Loucy (cell line): ENCODE data around the gene PRTFDC1.

ENCODE experiments used
- H2AFZ ChIP-seq: fragments of 200-600 bp; sonication (generic); 2 replicates; pipeline ENCODE4 v1.6.0; 2016; ENCODE audit warnings: antibody characterized with exemption, mild to moderate bottlenecking, low read length, moderate library complexity
- H3F3A ChIP-seq: fragments of 200-600 bp; 2 replicates; pipeline ENCODE4 v1.6.0; 2016; ENCODE audit warnings: antibody characterized with exemption, low read depth, mild to moderate bottlenecking
- H3K27me3 ChIP-seq: fragments of 200-600 bp; sonication (generic); 2 replicates; pipeline ENCODE4 v1.6.1; 2014; ENCODE audit warnings: low read length, mild to moderate bottlenecking; ENCODE audit not compliant: insufficient read depth, poor library complexity, severe bottlenecking
- H3K36me3 ChIP-seq: fragments of 200-600 bp; sonication (generic); 2 replicates; pipeline ENCODE4 v1.6.1; 2016; ENCODE audit warnings: low read length; ENCODE audit not compliant: insufficient read depth
- H3K4me1 ChIP-seq: fragments of 200-600 bp; sonication (generic); 2 replicates; pipeline ENCODE4 v1.5.1; 2014; ENCODE audit warnings: low read length, mild to moderate bottlenecking; ENCODE audit not compliant: insufficient read depth, poor library complexity, severe bottlenecking
- H3K4me2 ChIP-seq: fragments of 200-600 bp; sonication (generic); 2 replicates; pipeline ENCODE4 v1.6.0; 2014; ENCODE audit warnings: antibody characterized with exemption, low read length, low read depth, mild to moderate bottlenecking; ENCODE audit not compliant: poor library complexity, severe bottlenecking
- H3K4me3 ChIP-seq: fragments of 200-600 bp; sonication (generic); 2 replicates; pipeline ENCODE4 v1.5.1; 2014; ENCODE audit warnings: low read length, mild to moderate bottlenecking, mixed read lengths; ENCODE audit not compliant: poor library complexity, severe bottlenecking
- H3K79me2 ChIP-seq: fragments of 200-600 bp; sonication (generic); 2 replicates; pipeline ENCODE4 v1.6.1; 2014; ENCODE audit warnings: low read length; ENCODE audit not compliant: insufficient read depth
- H3K9ac ChIP-seq: fragments of 200-600 bp; sonication (generic); 2 replicates; pipeline ENCODE4 v1.6.0; 2014; ENCODE audit warnings: mild to moderate bottlenecking, low read depth, low read length, moderate library complexity; ENCODE audit not compliant: poor library complexity, severe bottlenecking
- H3K9me2 ChIP-seq: fragments of 200-600 bp; sonication (generic); replicated peaks from 2 replicates; pipeline ENCODE4 v1.6.1; 2016; ENCODE audit warnings: low read depth, low read length, mixed read lengths
- H3K9me3 ChIP-seq: fragments of 200-600 bp; sonication (generic); 2 replicates; pipeline ENCODE4 v1.6.1; 2014; ENCODE audit warnings: mild to moderate bottlenecking, antibody characterized with exemption, low read length, low read depth; ENCODE audit not compliant: insufficient read depth
- H4K20me1 ChIP-seq: fragments of 200-600 bp; sonication (generic); 2 replicates; pipeline ENCODE4 v1.6.0; 2014; ENCODE audit warnings: antibody characterized with exemption, low read length, mild to moderate bottlenecking; ENCODE audit not compliant: insufficient read depth, poor library complexity, severe bottlenecking
- CTCF ChIP-seq: fragments of 200-600 bp; sonication (generic); conservative IDR thresholded peaks from 2 replicates; pipeline ENCODE4 v1.5.1; 2014; ENCODE audit warnings: mild to moderate bottlenecking, antibody characterized with exemption, low read length
- EZH2phosphoT487 ChIP-seq: fragments of 200-600 bp; IDR thresholded peaks from 2 replicates; pipeline ENCODE4 v1.6.1; 2018; ENCODE audit warnings: antibody characterized with exemption, mild to moderate bottlenecking, moderate library complexity, borderline replicate concordance

The PRTFDC1 gene

GRCh38 chr10:24826009-24826408, 126.4 kb downstream of the PRTFDC1 start:
- H3K9me2 ChIP-seq: no peaks in the 10 kb centered on the region
- H2AFZ ChIP-seq: no peak overlapping the region
- H3K4me1 ChIP-seq: no peaks in the 10 kb centered on the region
- H4K20me1 ChIP-seq: no peaks in the 10 kb centered on the region
- no peak overlapping the region for H3K9ac ChIP-seq
- no peaks in the 10 kb centered on the region for H3K36me3 ChIP-seq
- no peaks in the 10 kb centered on the region for H3K79me2 ChIP-seq
- TF ChIP-seq CTCF: no peak
- no peak for TF ChIP-seq EZH2phosphoT487
- no peak overlapping the region for H3K4me3 ChIP-seq
- H3K4me2 ChIP-seq: no peak overlapping the region
- no peaks in the 10 kb centered on the region for H3K9me3 ChIP-seq
- no peaks in the 10 kb centered on the region for H3K27me3 ChIP-seq
- H3F3A ChIP-seq: no peaks in the 10 kb centered on the region

GRCh38 chr10:24825551-24825950, 126.9 kb downstream of the PRTFDC1 start:
- TF ChIP-seq CTCF: no peak
- TF ChIP-seq EZH2phosphoT487: no peak
- no peak overlapping the region for H3K4me3 ChIP-seq
- H3K9me3 ChIP-seq: no peaks in the 10 kb centered on the region
- no peak overlapping the region for H3K4me2 ChIP-seq
- H3K27me3 ChIP-seq: no peaks in the 10 kb centered on the region
- no peak overlapping the region for H3K9ac ChIP-seq
- H3K36me3 ChIP-seq: no peaks in the 10 kb centered on the region
- H2AFZ ChIP-seq: no peak overlapping the region
- H3K4me1 ChIP-seq: no peaks in the 10 kb centered on the region
- no peaks in the 10 kb centered on the region for H3F3A ChIP-seq
- no peaks in the 10 kb centered on the region for H4K20me1 ChIP-seq
- H3K79me2 ChIP-seq: no peaks in the 10 kb centered on the region
- no peaks in the 10 kb centered on the region for H3K9me2 ChIP-seq

- Histone ChIP-seq H3K9ac (no peak overlapping the region), H2AFZ (no peak overlapping the region), H4K20me1 (no peaks in the 10 kb centered on the region), H3K9me2 (no peaks in the 10 kb centered on the region), H3K36me3 (no peaks in the 10 kb centered on the region), H3K27me3 (no peaks in the 10 kb centered on the region), H3K4me1 (no peaks in the 10 kb centered on the region), H3K4me2 (no peak overlapping the region), H3K4me3 (no peak overlapping the region), H3F3A (no peaks in the 10 kb centered on the region), H3K79me2 (no peaks in the 10 kb centered on the region), H3K9me3 (no peaks in the 10 kb centered on the region)
- TF ChIP-seq CTCF: no peak
- TF ChIP-seq EZH2phosphoT487: no peak
These were observed 127.9 kb downstream of the PRTFDC1 start for GRCh38 chr10:24824536-24824935.
